ENCODE data around the gene TRHDE. TPM values are rescaled to one million over a fixed set of nuclear protein-coding genes. Genes with fewer than 3 reads are reported as not detected.

TRHDE gene
- total and polyA plus RNA-seq, 2 donors (not counting 3 experiments of a cell fraction or from before 2014, with no cell fraction given) = not detected

GRCh38 chr12:72679147-72679757 lies 407.1 kb downstream of the TRHDE start:
- no peaks in the 10 kb centered on the region for H4K20me1 ChIP-seq (replicated peaks; ENCODE audit: control insufficient read depth, extremely low read depth, insufficient read depth, low read length)
- no peak overlapping the region for H3K9ac ChIP-seq (replicated peaks; ENCODE audit: extremely low read depth, insufficient read depth, low read length)
- DNase-seq (ENCODE audit: low read depth, low spot score) (no peak), FAIRE-seq (no peak)
- H2AFZ ChIP-seq (ENCODE audit: low read depth, low read length) = no peak overlapping the region
- H3K9me1 ChIP-seq (replicated peaks; ENCODE audit: control insufficient read depth, extremely low read depth, insufficient read depth, low read length) = no peaks in the 10 kb centered on the region
- no peak overlapping the region for H3K4me3 ChIP-seq (replicated peaks in 1 of 3; ENCODE audit: insufficient read depth in 1 of 3, low read depth in 1 of 3, low read length in 3 of 3)
- intact Hi-C loops (cut with micrococcal nuclease) (no loop called here), dilution Hi-C loops (cut with MboI; ENCODE audit: extremely low pct_ligation_motif_present, low sequenced_read_pairs) (no loop called here)
- H3K4me2 ChIP-seq (ENCODE audit: insufficient read depth, low read length) = no peak overlapping the region
- no peaks in the 10 kb centered on the region for H3K27me3 ChIP-seq (ENCODE audit: control insufficient read depth in 2 of 2, insufficient read depth in 2 of 2, low read length in 2 of 2)
- POLR2A ChIA-PET = no interaction called here
- no peaks in the 10 kb centered on the region for H3K79me2 ChIP-seq (ENCODE audit: control insufficient read depth, insufficient read depth, low read length)
- CTCF ChIA-PET = no interaction called here
- no peak overlapping the region for H3K27ac ChIP-seq (ENCODE audit: insufficient read depth, low read depth, low read length)
- no peaks in the 10 kb centered on the region for H3K36me3 ChIP-seq (ENCODE audit: control insufficient read depth in 2 of 2, extremely low read depth in 1 of 2, insufficient read depth in 2 of 2, low read length in 2 of 2)
- TF ChIP-seq CTCF (IDR thresholded peaks at IDR 0.05; ENCODE audit: extremely low read depth in 1 of 2, insufficient read depth in 1 of 2, low read depth in 1 of 2, low read length in 2 of 2) (no peak), FOS (IDR thresholded peaks at IDR 0.05; ENCODE audit: borderline replicate concordance, insufficient read depth, low read length) (no peak), MAX (IDR thresholded peaks at IDR 0.05; ENCODE audit: insufficient read depth, insufficient read length) (no peak), EZH2 (IDR thresholded peaks at IDR 0.05; ENCODE audit: borderline replicate concordance, low read depth, low read length, severe bottlenecking) (no peak), GATA2 (IDR thresholded peaks at IDR 0.05; ENCODE audit: insufficient read depth, insufficient read length, low read depth, low read length) (no peak), MYC (IDR thresholded peaks at IDR 0.05; ENCODE audit: low read depth, low read length) (no peak), POLR2A (IDR thresholded peaks at IDR 0.05; ENCODE audit: low read depth, low read length) (no peak), JUN (IDR thresholded peaks at IDR 0.05; ENCODE audit: borderline replicate concordance, insufficient read depth, insufficient read length, low read depth) (no peak), POLR2AphosphoS5 (IDR thresholded peaks at IDR 0.05; ENCODE audit: insufficient read depth, low read depth, low read length) (no peak)
- no TSS peak for BruUV-seq (replicated peaks)
- H3K9me3 ChIP-seq (replicated peaks; ENCODE audit: control insufficient read depth, insufficient read depth, low read length) = peaks cover 1% of the 10 kb centered on the region
- no peaks in the 10 kb centered on the region for H3K4me1 ChIP-seq (ENCODE audit: control insufficient read depth, extremely low read depth, insufficient read depth, low read length)
